ENCODE measurements around the gene BRD2. TPM values are rescaled to one million over a fixed set of nuclear protein-coding genes. Genes with fewer than 3 reads are reported as not detected.

BRD2 gene
- total RNA-seq, 6 experiments from 2014 or later = 147 to 163 (median 157) TPM

DNA sequence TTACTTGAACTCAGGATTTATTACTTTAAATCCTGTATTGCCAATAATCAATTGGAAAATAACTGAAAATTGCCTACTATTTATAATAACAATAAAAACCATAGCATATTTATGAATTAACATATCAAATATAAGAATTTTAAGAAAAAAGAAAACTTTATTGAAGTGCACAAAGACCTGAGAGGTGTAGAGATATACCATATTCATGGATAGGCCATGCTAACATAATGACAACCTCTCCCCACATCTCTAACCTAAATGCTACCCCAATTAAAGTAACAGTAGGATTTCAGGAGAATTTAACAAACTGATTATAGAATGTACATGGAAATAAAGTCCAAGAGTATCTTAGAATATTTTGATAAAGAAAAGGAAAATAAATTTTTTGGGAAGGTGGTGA is 22.4 kb upstream of the BRD2 start:
- no peaks in the 10 kb centered on the region for H3K9me3 Mint-ChIP-seq
- DNase-seq = no peak
- TF ChIP-seq, protein P1, sequence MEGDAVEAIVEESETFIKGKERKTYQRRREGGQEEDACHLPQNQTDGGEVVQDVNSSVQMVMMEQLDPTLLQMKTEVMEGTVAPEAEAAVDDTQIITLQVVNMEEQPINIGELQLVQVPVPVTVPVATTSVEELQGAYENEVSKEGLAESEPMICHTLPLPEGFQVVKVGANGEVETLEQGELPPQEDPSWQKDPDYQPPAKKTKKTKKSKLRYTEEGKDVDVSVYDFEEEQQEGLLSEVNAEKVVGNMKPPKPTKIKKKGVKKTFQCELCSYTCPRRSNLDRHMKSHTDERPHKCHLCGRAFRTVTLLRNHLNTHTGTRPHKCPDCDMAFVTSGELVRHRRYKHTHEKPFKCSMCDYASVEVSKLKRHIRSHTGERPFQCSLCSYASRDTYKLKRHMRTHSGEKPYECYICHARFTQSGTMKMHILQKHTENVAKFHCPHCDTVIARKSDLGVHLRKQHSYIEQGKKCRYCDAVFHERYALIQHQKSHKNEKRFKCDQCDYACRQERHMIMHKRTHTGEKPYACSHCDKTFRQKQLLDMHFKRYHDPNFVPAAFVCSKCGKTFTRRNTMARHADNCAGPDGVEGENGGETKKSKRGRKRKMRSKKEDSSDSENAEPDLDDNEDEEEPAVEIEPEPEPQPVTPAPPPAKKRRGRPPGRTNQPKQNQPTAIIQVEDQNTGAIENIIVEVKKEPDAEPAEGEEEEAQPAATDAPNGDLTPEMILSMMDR (IDR thresholded peaks at IDR 0.05) = no peak
- H3K36me3 Mint-ChIP-seq (ENCODE audit: low read depth) = no peaks in the 10 kb centered on the region
- peaks cover 24% of the 10 kb centered on the region for H3K27me3 Mint-ChIP-seq (ENCODE audit: insufficient read depth)
- no peak overlapping the region for H3K4me3 Mint-ChIP-seq
- no peak overlapping the region for H3K27ac Mint-ChIP-seq
- H3K4me1 Mint-ChIP-seq (ENCODE audit: low read depth) = no peaks in the 10 kb centered on the region

- H3K27me3 Mint-ChIP-seq (ENCODE audit: insufficient read depth) = peaks cover 20% of the 10 kb centered on the region
- no peaks in the 10 kb centered on the region for H3K4me1 Mint-ChIP-seq (ENCODE audit: low read depth)
- no peak for DNase-seq
- H3K27ac Mint-ChIP-seq = no peak overlapping the region
- H3K9me3 Mint-ChIP-seq = no peaks in the 10 kb centered on the region
- no peaks in the 10 kb centered on the region for H3K36me3 Mint-ChIP-seq (ENCODE audit: low read depth)
- TF ChIP-seq, protein P1 (IDR thresholded peaks at IDR 0.05) = no peak
- no peak overlapping the region for H3K4me3 Mint-ChIP-seq
Observed at GRCh38 chr6:32946893-32947292, 21.5 kb upstream of the BRD2 start.

DNA sequence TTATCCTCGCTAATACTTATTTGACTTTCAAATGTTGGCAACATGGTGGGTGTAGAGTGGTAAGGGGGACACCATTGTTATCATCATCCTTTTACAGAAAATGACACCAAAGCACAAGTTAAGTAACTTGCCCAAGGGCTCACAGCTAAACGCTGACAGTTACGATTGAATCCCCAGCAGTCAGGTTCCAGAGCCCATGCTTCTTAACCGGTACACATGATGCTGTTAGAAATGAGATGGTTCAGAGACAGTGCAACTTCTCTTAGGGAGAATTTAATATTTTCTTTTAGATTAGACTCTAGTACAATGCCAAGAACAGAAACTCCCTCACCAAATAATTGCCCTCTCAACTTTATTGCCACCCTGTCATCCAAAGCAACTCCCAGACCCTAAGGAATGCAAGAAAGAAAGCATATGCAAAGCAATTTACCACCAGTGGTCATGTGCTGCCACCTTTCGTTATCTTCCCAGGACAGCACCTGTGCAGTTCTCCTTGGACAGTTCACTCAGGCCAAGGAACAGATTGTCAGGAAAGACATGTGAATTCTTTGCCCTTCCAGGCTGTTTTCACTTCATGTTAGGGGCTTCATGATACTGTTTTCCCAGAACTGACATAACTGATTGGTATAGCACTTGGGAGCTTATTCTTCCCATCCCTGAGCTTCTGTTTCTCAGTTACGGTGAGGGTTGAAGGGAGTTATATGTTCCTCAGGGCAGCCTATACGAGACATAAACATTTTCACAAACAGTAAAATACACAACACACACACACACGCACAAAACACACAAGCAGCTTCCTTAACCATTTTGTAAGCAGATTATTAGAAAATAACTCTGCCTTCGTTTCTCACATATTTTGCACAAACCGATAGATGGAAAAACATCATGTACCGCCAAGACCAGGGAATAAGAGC is 20.6 kb upstream of the BRD2 start:
- no peaks in the 10 kb centered on the region for H3K9me3 Mint-ChIP-seq
- DNase-seq = peak; percentile 44
- H3K36me3 Mint-ChIP-seq (ENCODE audit: low read depth) = no peaks in the 10 kb centered on the region
- H3K27me3 Mint-ChIP-seq (ENCODE audit: insufficient read depth) = peaks cover 19% of the 10 kb centered on the region
- peaks cover 6% of the 10 kb centered on the region for H3K4me1 Mint-ChIP-seq (ENCODE audit: low read depth)
- H3K27ac Mint-ChIP-seq = no peak overlapping the region
- H3K4me3 Mint-ChIP-seq = no peak overlapping the region
- TF ChIP-seq, protein P1 (IDR thresholded peaks at IDR 0.05) = peak; percentile 74

DNA sequence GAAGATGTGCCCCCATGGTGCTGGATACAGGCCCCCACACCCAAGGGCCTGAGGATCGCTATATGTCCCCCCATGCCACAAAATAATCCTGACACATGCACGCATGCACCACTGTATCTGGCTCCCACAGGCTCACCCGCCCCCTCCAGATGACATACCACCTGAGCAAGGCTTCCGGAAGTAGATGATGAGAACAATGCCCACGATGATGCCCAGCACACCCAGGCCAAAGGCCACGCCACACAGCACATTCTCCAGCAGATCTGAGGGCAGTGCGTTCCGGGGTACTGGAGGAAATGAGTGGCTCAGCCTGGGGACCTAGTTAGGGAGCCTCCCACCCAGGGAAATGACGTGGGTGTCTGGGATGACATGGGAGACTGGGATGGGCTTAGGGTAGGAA is 19.3 kb upstream of the BRD2 start:
- H3K4me3 Mint-ChIP-seq = no peak overlapping the region
- no peaks in the 10 kb centered on the region for H3K36me3 Mint-ChIP-seq (ENCODE audit: low read depth)
- peaks cover 14% of the 10 kb centered on the region for H3K27me3 Mint-ChIP-seq (ENCODE audit: insufficient read depth)
- no peaks in the 10 kb centered on the region for H3K9me3 Mint-ChIP-seq
- TF ChIP-seq, protein P1 (IDR thresholded peaks at IDR 0.05) = no peak
- H3K27ac Mint-ChIP-seq = no peak overlapping the region
- H3K4me1 Mint-ChIP-seq (ENCODE audit: low read depth) = peaks cover 18% of the 10 kb centered on the region
- no peak for DNase-seq

DNA sequence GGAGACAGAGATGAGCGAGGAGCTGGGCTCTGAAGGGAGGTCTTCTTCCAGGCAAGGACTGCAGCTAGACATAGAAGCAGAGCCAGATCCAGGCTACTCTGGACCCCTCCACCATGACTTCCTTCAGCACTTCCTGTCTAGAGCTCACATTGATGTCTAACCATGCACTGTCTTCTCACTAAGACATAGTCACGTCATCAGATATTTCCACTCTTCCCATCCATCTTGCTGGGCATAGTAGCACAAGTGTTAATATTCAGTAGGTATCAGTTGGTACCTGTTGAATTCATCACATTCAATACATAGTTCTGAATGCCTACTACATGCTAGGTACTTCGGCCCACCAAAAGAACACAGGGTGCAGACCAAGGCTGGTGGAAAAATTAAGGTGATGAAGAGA is 18.4 kb upstream of the BRD2 start:
- no peaks in the 10 kb centered on the region for H3K9me3 Mint-ChIP-seq
- H3K4me1 Mint-ChIP-seq (ENCODE audit: low read depth) = peaks cover 18% of the 10 kb centered on the region
- H3K4me3 Mint-ChIP-seq = no peak overlapping the region
- peaks cover 9% of the 10 kb centered on the region for H3K27me3 Mint-ChIP-seq (ENCODE audit: insufficient read depth)
- TF ChIP-seq, protein P1 (IDR thresholded peaks at IDR 0.05) = no peak
- H3K36me3 Mint-ChIP-seq (ENCODE audit: low read depth) = no peaks in the 10 kb centered on the region
- no peak for DNase-seq
- H3K27ac Mint-ChIP-seq = no peak overlapping the region
